Measurements from ENCODE around the gene SSBP2. TPM values are rescaled to one million over a fixed set of nuclear protein-coding genes. Genes with fewer than 3 reads are reported as not detected.

SSBP2 gene
- total and polyA plus RNA-seq, 7 donors, result 9.9 to 89.2 (median 68.7) TPM

GRCh38 chr5:81626524-81626923 lies 124.4 kb downstream of the SSBP2 start:
- Histone ChIP-seq H3K36me3 (peaks cover 0 to 3% (median 0%) of the 10 kb centered on the region in 4 donors), H3K4me3 (no peak overlapping the region), H3K4me1 (peaks cover 0 to 16% (median 12%) of the 10 kb centered on the region in 4 donors), H3K9me3 (no peaks in the 10 kb centered on the region), H3K27me3 (no peaks in the 10 kb centered on the region), H3K27ac (no peak overlapping the region)
- 18 to 36% methylated on average over 1 of the region's 1 CpG for WGBS, 2 donors
- no peak for TF ChIP-seq POLR2AphosphoS5 (IDR thresholded peaks at IDR 0.05)
- no peak for TF ChIP-seq POLR2A (IDR thresholded peaks at IDR 0.05)
- TF ChIP-seq EP300 (IDR thresholded peaks at IDR 0.05), result no peak
- TF ChIP-seq CTCF (IDR thresholded peaks at IDR 0.05), result no peak
- no peak for DNase-seq
- intact Hi-C loops (cut with DNase I), result no loop called here

GRCh38 chr5:81609810-81610375 lies 141.0 kb downstream of the SSBP2 start:
- Histone ChIP-seq H3K36me3 (peaks cover 0 to 13% (median 0%) of the 10 kb centered on the region in 4 donors), H3K27me3 (no peaks in the 10 kb centered on the region), H3K27ac (no peak overlapping the region), H3K4me3 (no peak overlapping the region), H3K4me1 (no peaks in the 10 kb centered on the region), H3K9me3 (peaks cover 0 to 7% (median 0%) of the 10 kb centered on the region in 4 donors)
- intact Hi-C loops (cut with DNase I), result loop anchor here (10.0 kb wide), 1 partner anchor 45 kb away; no protein-coding TSS in a partner anchor
- DNase-seq, result no peak
- TF ChIP-seq POLR2A (IDR thresholded peaks at IDR 0.05) (no peak), POLR2AphosphoS5 (IDR thresholded peaks at IDR 0.05) (no peak), CTCF (IDR thresholded peaks at IDR 0.05) (no peak), EP300 (IDR thresholded peaks at IDR 0.05) (no peak)
- 94 to 96% methylated on average over 7 of the region's 7 CpGs for WGBS, 2 donors

GRCh38 chr5:81608976-81609375 lies 141.9 kb downstream of the SSBP2 start:
- no peaks in the 10 kb centered on the region for H3K27me3 ChIP-seq
- H3K4me3 ChIP-seq, result no peak overlapping the region
- H3K4me1 ChIP-seq, result no peaks in the 10 kb centered on the region
- 91 to 95% methylated on average over 1 of the region's 1 CpG for WGBS, 2 donors
- no peak overlapping the region for H3K27ac ChIP-seq
- DNase-seq, result no peak
- H3K9me3 ChIP-seq, result peaks cover 0 to 7% (median 0%) of the 10 kb centered on the region in 4 donors
- intact Hi-C loops (cut with DNase I), result loop anchor here (10.0 kb wide), 1 partner anchor 46 kb away; no protein-coding TSS in a partner anchor
- TF ChIP-seq EP300 (IDR thresholded peaks at IDR 0.05) (no peak), POLR2AphosphoS5 (IDR thresholded peaks at IDR 0.05) (no peak), POLR2A (IDR thresholded peaks at IDR 0.05) (no peak), CTCF (IDR thresholded peaks at IDR 0.05) (no peak)
- H3K36me3 ChIP-seq, result peaks cover 0 to 13% (median 0%) of the 10 kb centered on the region in 4 donors

GRCh38 chr5:81607693-81608092 lies 143.2 kb downstream of the SSBP2 start:
- H3K9me3 ChIP-seq, result peaks cover 0 to 7% (median 0%) of the 10 kb centered on the region in 4 donors
- WGBS, 2 donors, result 88 to 91% methylated on average over 1 of the region's 1 CpG
- TF ChIP-seq EP300 (IDR thresholded peaks at IDR 0.05), result no peak
- no peak for TF ChIP-seq CTCF (IDR thresholded peaks at IDR 0.05)
- no peak for TF ChIP-seq POLR2A (IDR thresholded peaks at IDR 0.05)
- no peak for TF ChIP-seq POLR2AphosphoS5 (IDR thresholded peaks at IDR 0.05)
- no peak for DNase-seq
- no peak overlapping the region for H3K27ac ChIP-seq
- no peaks in the 10 kb centered on the region for H3K4me1 ChIP-seq
- peaks cover 0 to 8% (median 0%) of the 10 kb centered on the region in 4 donors for H3K36me3 ChIP-seq
- intact Hi-C loops (cut with DNase I), result loop anchor here (10.0 kb wide), 1 partner anchor 47 kb away; no protein-coding TSS in a partner anchor
- no peak overlapping the region for H3K4me3 ChIP-seq
- no peaks in the 10 kb centered on the region for H3K27me3 ChIP-seq
